ENCODE results near the gene MPZL2.

GRCh38 chr11:118223570-118223969, 40.5 kb downstream of the MPZL2 start:
- TF ChIP-seq POLR2A (IDR thresholded peaks at IDR 0.05) (no peak), CTCF (IDR thresholded peaks at IDR 0.05) (no peak), POLR2AphosphoS5 (IDR thresholded peaks at IDR 0.05) (no peak)
